Natural killer cell (primary cell): ENCODE measurements around the gene LHPP. TPM values are rescaled to one million over a fixed set of nuclear protein-coding genes. Genes with fewer than 3 reads are reported as not detected.

Experiments used
- ATAC-seq, 3 donors: fragments of 150-1000 bp in 2 of 3; fragments of 200-7000 bp in 1 of 3; cut with Tn5 transposase; 1 replicate in 1 of 3; 2 replicates in 2 of 3; pipeline ENCODE4 v1.10.0; 2021; ENCODE audit warnings: mild to moderate bottlenecking in 2 of 3, moderate library complexity in 2 of 3
- DNase-seq, 2 donors: peaks; one replicate each; pipeline versions ENCODE4 v3.0.0 to v3.0.0-alpha.2; 2013 to 2021; ENCODE audit warnings: mixed read lengths in 1 of 2
- H3K27ac ChIP-seq: one replicate; pipeline ENCODE4 v1.5.1; 2013; ENCODE audit warnings: mild to moderate bottlenecking, low read length
- H3K27me3 ChIP-seq: one replicate; pipeline ENCODE4 v1.6.1; 2013; ENCODE audit warnings: low read length; ENCODE audit not compliant: control insufficient read depth, insufficient read depth
- H3K36me3 ChIP-seq: one replicate; pipeline ENCODE4 v1.6.1; 2013; ENCODE audit warnings: low read length; ENCODE audit not compliant: control insufficient read depth, insufficient read depth
- H3K4me1 ChIP-seq: one replicate; pipeline ENCODE4 v1.6.1; 2013; ENCODE audit warnings: low read length; ENCODE audit not compliant: control insufficient read depth, insufficient read depth
- H3K4me3 ChIP-seq: one replicate; pipeline ENCODE4 v1.5.1; 2013; ENCODE audit warnings: low read length
- H3K9me3 ChIP-seq: one replicate; pipeline ENCODE4 v1.6.1; 2013; ENCODE audit warnings: low read length; ENCODE audit not compliant: control insufficient read depth, insufficient read depth
- H3K27ac Mint-ChIP-seq, 2 donors: one replicate each; pipeline ENCODE4 v1.8.0; 2022; ENCODE audit warnings: mild to moderate bottlenecking in 2 of 2, mixed read lengths in 2 of 2, moderate library complexity in 1 of 2
- H3K27me3 Mint-ChIP-seq, 2 donors: one replicate each; pipeline ENCODE4 v1.8.0; 2022; ENCODE audit warnings: low read depth in 2 of 2, mixed read lengths in 2 of 2
- H3K36me3 Mint-ChIP-seq: one replicate; pipeline ENCODE4 v1.8.0; 2022; ENCODE audit warnings: mixed read lengths
- H3K4me1 Mint-ChIP-seq, 2 donors: one replicate each; pipeline ENCODE4 v1.8.0; 2022; ENCODE audit warnings: mixed read lengths in 2 of 2
- H3K4me3 Mint-ChIP-seq: one replicate; pipeline ENCODE4 v1.8.0; 2022; ENCODE audit warnings: mild to moderate bottlenecking, moderate library complexity, mixed read lengths
- H3K9me3 Mint-ChIP-seq, 2 donors: one replicate each; pipeline ENCODE4 v1.8.0; 2022; ENCODE audit warnings: mixed read lengths in 2 of 2
- CTCF ChIP-seq: fragments of 200-600 bp; IDR thresholded peaks from one replicate; pipeline ENCODE4 v1.8.0; 2022; ENCODE audit warnings: antibody characterized with exemption
- WGBS: methylation state at CpG from one replicate; pipeline ENCODE4 v1.1.7; 2013; ENCODE audit warnings: missing lambda C conversion rate; ENCODE audit not compliant: insufficient coverage; 5-methylcytosine and 5-hydroxymethylcytosine counted together
- intact Hi-C: fragments of 100-400 bp; cut with micrococcal nuclease; formaldehyde crosslinking; loops from one replicate; pipeline ENCODE4 v1.14.2; 2022
- total RNA-seq, 4 donors: library from RNA; stranded (reverse); fragments of 120-200 nt in 1 of 4; gene quantifications; one replicate each; pipeline versions ENCODE4 v1.2.3 to v1.2.4, GENCODE V29; 2013 to 2022

LHPP gene
- total RNA-seq, 3 donors from 2014 or later (not counting 1 experiment from before 2014, with no cell fraction given), result 12.3 to 19.3 (median 14.8) TPM

GRCh38 chr10:124534231-124534798 is 72.7 kb downstream of the LHPP start:
- WGBS, result 25% methylated on average over 30 of the region's 30 CpGs
- Histone ChIP-seq H3K27ac (peak overlapping the region; percentile 51), H3K9me3 (no peaks in the 10 kb centered on the region), H3K4me1 (peaks cover 34% of the 10 kb centered on the region), H3K4me3 (no peak overlapping the region), H3K36me3 (no peaks in the 10 kb centered on the region), H3K27me3 (no peaks in the 10 kb centered on the region)
- H3K9me3 Mint-ChIP-seq, result no peaks in the 10 kb centered on the region
- H3K27ac Mint-ChIP-seq, result peak overlapping the region; percentile 50 to 78
- no peak for TF ChIP-seq CTCF
- intact Hi-C loops, result loop anchor here (5.0 kb wide), 1 partner anchor 153 kb away; no protein-coding TSS in a partner anchor
- DNase-seq, result peak; percentile 26 to 32
- ATAC-seq, result peak; percentile 49 to 55 (median 50)
- peak overlapping the region; percentile 7 for H3K4me3 Mint-ChIP-seq
- H3K4me1 Mint-ChIP-seq, result peaks cover 16 to 20% of the 10 kb centered on the region in 2 donors
- H3K36me3 Mint-ChIP-seq, result no peaks in the 10 kb centered on the region
- peaks cover 0 to 3% of the 10 kb centered on the region in 2 donors for H3K27me3 Mint-ChIP-seq

GRCh38 chr10:124534826-124535601 is 73.4 kb downstream of the LHPP start:
- H3K4me1 ChIP-seq, result peaks cover 35% of the 10 kb centered on the region
- H3K4me3 ChIP-seq, result no peak overlapping the region
- H3K27ac Mint-ChIP-seq, result peak overlapping the region; percentile 50 to 78
- peak overlapping the region; percentile 51 for H3K27ac ChIP-seq
- no peaks in the 10 kb centered on the region for H3K36me3 Mint-ChIP-seq
- H3K9me3 Mint-ChIP-seq, result no peaks in the 10 kb centered on the region
- peak in 1 of 3 donors; percentile 22 for ATAC-seq
- H3K4me1 Mint-ChIP-seq, result peaks cover 16 to 18% of the 10 kb centered on the region in 2 donors
- no peaks in the 10 kb centered on the region for H3K9me3 ChIP-seq
- no peak for DNase-seq
- H3K27me3 Mint-ChIP-seq, result peaks cover 0 to 3% of the 10 kb centered on the region in 2 donors
- peak overlapping the region; percentile 7 for H3K4me3 Mint-ChIP-seq
- intact Hi-C loops, result loop anchor here (5.0 kb wide), 1 partner anchor 152 kb away; no protein-coding TSS in a partner anchor
- WGBS, result 65% methylated on average over 17 of the region's 17 CpGs
- H3K27me3 ChIP-seq, result no peaks in the 10 kb centered on the region
- TF ChIP-seq CTCF, result no peak
- no peaks in the 10 kb centered on the region for H3K36me3 ChIP-seq

- no peak for DNase-seq
- Mint-ChIP-seq H3K36me3 (no peaks in the 10 kb centered on the region), H3K4me3 (no peak overlapping the region), H3K27me3 (no peaks in the 10 kb centered on the region), H3K27ac (no peak overlapping the region), H3K9me3 (no peaks in the 10 kb centered on the region), H3K4me1 (peaks cover 11 to 12% of the 10 kb centered on the region in 2 donors)
- Histone ChIP-seq H3K4me1 (peaks cover 35% of the 10 kb centered on the region), H3K36me3 (no peaks in the 10 kb centered on the region), H3K9me3 (no peaks in the 10 kb centered on the region), H3K4me3 (no peak overlapping the region), H3K27ac (peak overlapping the region; percentile 35), H3K27me3 (no peaks in the 10 kb centered on the region)
- no peak for ATAC-seq
- no peak for TF ChIP-seq CTCF
- intact Hi-C loops, result no loop called here
- WGBS, result 78% methylated on average over 18 of the region's 18 CpGs
Measured at GRCh38 chr10:124535731-124536495, 74.3 kb downstream of the LHPP start.
